SK-N-MC (cell line): ENCODE results near the gene NKX2-3.

Source experiments
- EZH2 ChIP-seq: fragments of 200-600 bp; sonication (generic); IDR thresholded peaks from one replicate; pipeline ENCODE4 v1.6.1; 2017; ENCODE audit warnings: antibody characterized with exemption
- FOXP2 ChIP-seq: optimal IDR thresholded peaks from 2 replicates; pipeline ENCODE3; 2011; ENCODE audit warnings: mild to moderate bottlenecking, moderate library complexity; ENCODE audit not compliant: insufficient read depth; ENCODE audit errors: extremely low read length, control extremely low read depth
- POLR2AphosphoS5 ChIP-seq: IDR thresholded peaks from 2 replicates; pipeline ENCODE4 v1.6.1; 2012; ENCODE audit warnings: mild to moderate bottlenecking, low read depth, low read length, borderline replicate concordance

DNA sequence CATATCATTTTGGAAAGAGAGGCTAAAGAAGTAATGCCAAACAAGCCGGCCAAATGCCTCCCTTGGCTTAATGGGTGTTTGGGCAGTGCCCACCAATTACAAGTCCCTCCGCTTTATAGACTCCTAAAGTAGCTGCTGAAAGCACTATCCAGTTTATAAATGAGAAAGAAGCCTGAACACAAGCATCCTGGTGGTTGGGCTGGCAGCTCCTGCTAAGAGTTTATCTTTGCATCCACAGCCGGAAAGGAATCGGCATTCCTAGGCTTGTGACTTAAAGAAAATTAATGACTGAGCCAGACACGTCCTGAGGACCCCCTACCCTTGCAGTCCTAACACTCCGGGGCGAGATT, 13.1 kb upstream of the NKX2-3 start:
- TF ChIP-seq POLR2AphosphoS5 (no peak), EZH2 (no peak), FOXP2 (no peak)
